ENCODE data around the gene SLC24A2.

SLC24A2 gene

DNA sequence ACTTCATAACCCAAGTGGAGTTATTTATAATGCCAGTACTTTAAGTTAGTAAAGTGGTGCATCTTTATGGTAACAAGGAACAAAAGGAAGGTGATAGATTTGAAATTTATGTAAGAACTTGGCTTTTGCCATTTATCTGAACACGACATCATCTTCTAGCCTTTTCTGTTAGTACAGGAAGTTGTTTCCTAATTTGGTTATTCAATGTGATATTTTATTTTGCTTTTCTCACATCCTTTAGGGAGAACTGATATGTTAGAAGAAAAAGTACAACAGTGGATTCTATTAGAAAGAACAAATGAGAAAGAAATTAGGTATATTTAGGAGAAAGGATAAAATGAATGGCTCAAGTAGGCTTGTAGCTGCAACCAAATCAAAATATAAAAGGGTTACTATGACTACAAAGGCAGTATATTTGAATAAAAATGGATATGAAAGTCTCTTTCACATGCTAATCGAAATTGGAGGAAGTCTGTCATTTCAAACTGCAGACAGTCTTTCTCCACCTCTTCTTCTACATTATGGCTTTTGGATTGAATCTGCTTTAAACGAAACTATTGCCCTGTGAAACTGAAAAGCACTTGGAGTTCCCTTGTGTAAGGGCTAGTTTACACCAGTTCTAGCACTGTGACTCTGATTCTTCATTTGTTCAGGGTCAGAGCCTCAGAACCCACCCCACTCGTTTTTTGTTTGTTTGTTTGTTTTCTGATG, 18.5 kb upstream of the SLC24A2 start:
- Histone ChIP-seq H3K4me3 (no peak overlapping the region), H3K27ac (no peak overlapping the region)
- DNase-seq (ENCODE audit: low spot score) = no peak
- TF ChIP-seq, protein P1, sequence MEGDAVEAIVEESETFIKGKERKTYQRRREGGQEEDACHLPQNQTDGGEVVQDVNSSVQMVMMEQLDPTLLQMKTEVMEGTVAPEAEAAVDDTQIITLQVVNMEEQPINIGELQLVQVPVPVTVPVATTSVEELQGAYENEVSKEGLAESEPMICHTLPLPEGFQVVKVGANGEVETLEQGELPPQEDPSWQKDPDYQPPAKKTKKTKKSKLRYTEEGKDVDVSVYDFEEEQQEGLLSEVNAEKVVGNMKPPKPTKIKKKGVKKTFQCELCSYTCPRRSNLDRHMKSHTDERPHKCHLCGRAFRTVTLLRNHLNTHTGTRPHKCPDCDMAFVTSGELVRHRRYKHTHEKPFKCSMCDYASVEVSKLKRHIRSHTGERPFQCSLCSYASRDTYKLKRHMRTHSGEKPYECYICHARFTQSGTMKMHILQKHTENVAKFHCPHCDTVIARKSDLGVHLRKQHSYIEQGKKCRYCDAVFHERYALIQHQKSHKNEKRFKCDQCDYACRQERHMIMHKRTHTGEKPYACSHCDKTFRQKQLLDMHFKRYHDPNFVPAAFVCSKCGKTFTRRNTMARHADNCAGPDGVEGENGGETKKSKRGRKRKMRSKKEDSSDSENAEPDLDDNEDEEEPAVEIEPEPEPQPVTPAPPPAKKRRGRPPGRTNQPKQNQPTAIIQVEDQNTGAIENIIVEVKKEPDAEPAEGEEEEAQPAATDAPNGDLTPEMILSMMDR (IDR thresholded peaks at IDR 0.05) = no peak

- DNase-seq (ENCODE audit: low spot score) = no peak
- TF ChIP-seq, protein P1 (IDR thresholded peaks at IDR 0.05) = no peak
- Histone ChIP-seq H3K27ac (no peak overlapping the region), H3K4me3 (no peak overlapping the region)
These were observed 15.6 kb upstream of the SLC24A2 start for GRCh38 chr9:19804431-19804830.

- no peak for DNase-seq (ENCODE audit: low spot score)
- TF ChIP-seq, protein P1 (IDR thresholded peaks at IDR 0.05) = no peak
- no peak overlapping the region for H3K4me3 ChIP-seq
- no peak overlapping the region for H3K27ac ChIP-seq
These were observed 12.0 kb upstream of the SLC24A2 start for GRCh38 chr9:19800884-19801283.

DNA sequence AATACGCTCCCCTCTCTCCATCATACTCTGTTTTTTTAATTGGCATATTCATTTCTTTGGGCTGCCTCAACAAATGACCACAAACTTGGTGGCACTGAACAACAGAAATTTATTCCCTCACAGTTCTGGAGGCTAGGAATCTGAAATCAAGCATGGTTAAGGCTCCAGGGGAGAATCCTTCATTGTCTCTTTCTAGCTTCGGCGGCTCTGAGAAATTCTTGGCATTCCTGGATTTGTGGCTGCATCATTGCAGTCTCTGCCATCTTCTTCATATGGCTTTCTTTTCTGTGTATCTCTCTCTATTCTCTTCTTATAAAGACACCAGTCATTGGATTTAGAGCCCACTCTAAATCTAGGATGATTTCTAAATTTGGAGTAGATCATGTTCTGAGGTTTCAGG, 10.9 kb upstream of the SLC24A2 start:
- Histone ChIP-seq H3K4me3 (no peak overlapping the region), H3K27ac (no peak overlapping the region)
- TF ChIP-seq, protein P1 (IDR thresholded peaks at IDR 0.05) = no peak
- DNase-seq (ENCODE audit: low spot score) = no peak

DNA sequence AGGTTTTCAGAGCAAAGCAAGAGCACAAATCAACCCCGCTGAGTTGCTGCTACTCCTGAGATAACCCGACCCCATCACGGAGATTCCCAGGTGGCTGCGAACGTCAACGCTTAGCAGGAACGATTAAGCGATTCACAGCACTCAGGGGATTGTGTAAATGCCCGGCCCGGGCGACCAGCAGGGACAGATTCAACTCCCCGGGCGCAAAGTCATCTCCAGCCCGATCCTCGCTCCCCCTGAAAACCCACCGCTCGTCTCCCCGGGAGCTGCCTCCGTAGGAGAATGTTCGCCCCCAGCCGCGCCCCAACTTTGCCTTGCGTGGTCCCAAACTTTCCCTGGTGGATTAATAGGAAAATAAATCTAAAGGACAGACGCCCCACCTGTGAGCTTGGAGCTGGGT, 685 bp downstream of the SLC24A2 start:
- no peak for DNase-seq (ENCODE audit: low spot score)
- TF ChIP-seq, protein P1 (IDR thresholded peaks at IDR 0.05) = no peak
- Histone ChIP-seq H3K4me3 (peak overlapping the region; percentile 51), H3K27ac (no peak overlapping the region)

DNA sequence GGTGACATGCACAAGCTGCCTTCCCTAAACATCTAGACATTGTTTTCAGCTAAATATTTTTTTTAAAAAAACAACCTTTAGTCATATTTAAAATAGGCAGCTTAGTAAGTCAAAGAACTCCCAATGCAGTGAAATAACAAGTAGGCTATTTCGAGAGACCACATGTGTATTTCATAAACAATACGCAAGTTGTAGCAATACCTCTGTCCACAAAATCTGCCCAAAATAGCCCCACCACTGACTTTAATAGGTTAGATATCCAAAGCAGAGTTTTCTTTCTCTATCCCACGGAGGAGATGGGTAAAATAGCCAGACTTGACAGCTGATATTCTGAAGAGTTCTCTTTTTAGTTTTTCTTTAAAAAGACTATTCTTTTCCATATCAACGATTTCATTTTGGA, 1.2 kb downstream of the SLC24A2 start:
- no peak for DNase-seq (ENCODE audit: low spot score)
- no peak overlapping the region for H3K27ac ChIP-seq

GRCh38 chr9:19785230-19785629, 3.6 kb downstream of the SLC24A2 start:
- DNase-seq (ENCODE audit: low spot score) = no peak
- TF ChIP-seq, protein P1 (IDR thresholded peaks at IDR 0.05) = no peak
- Histone ChIP-seq H3K4me3 (no peak overlapping the region), H3K27ac (no peak overlapping the region)

More for the DNA sequence above, 1.2 kb downstream of the SLC24A2 start:
- TF ChIP-seq, protein P1 (IDR thresholded peaks at IDR 0.05) = no peak
- H3K4me3 ChIP-seq = no peak overlapping the region
